ENCODE measurements around the gene ZBP1.

ZBP1 gene

GRCh38 chr20:57614490-57615444 lies 5.5 kb downstream of the ZBP1 start:
- no peak for TF ChIP-seq PATZ1 (CRISPR knock-in tag; IDR thresholded peaks at IDR 0.05; ENCODE audit: borderline replicate concordance)
- TF ChIP-seq TOX (CRISPR knock-in tag; IDR thresholded peaks at IDR 0.05; ENCODE audit: borderline replicate concordance): no peak
- TF ChIP-seq BACH2 (CRISPR knock-in tag; IDR thresholded peaks at IDR 0.05; ENCODE audit: borderline replicate concordance): no peak
- TF ChIP-seq POU6F1 (CRISPR knock-in tag; IDR thresholded peaks at IDR 0.05; ENCODE audit: borderline replicate concordance, low read depth): no peak
- TF ChIP-seq ZNF8 (CRISPR knock-in tag; IDR thresholded peaks at IDR 0.05): no peak
- no peak for TF ChIP-seq ZFP30 (CRISPR knock-in tag; IDR thresholded peaks at IDR 0.05)
- TF ChIP-seq ESRRG (CRISPR knock-in tag; IDR thresholded peaks at IDR 0.05): no peak
- no peak for TF ChIP-seq TCF4 (CRISPR knock-in tag; IDR thresholded peaks at IDR 0.05; ENCODE audit: borderline replicate concordance)
- no peak for TF ChIP-seq PPARA (CRISPR knock-in tag; IDR thresholded peaks at IDR 0.05; ENCODE audit: borderline replicate concordance)
- no peak for TF ChIP-seq ZNF70 (CRISPR knock-in tag; IDR thresholded peaks at IDR 0.05)
- no peak for TF ChIP-seq CSRNP3 (CRISPR knock-in tag; IDR thresholded peaks at IDR 0.05)
- TF ChIP-seq SNAI2 (CRISPR knock-in tag; IDR thresholded peaks at IDR 0.05): no peak
- no peak for TF ChIP-seq RARB (CRISPR knock-in tag; IDR thresholded peaks at IDR 0.05)
- TF ChIP-seq ARNTL (CRISPR knock-in tag; IDR thresholded peaks at IDR 0.05; ENCODE audit: borderline replicate concordance, low read depth): no peak
- no peak for TF ChIP-seq TSHZ2 (CRISPR knock-in tag; IDR thresholded peaks at IDR 0.05)
- no peak for TF ChIP-seq ZNF565 (CRISPR knock-in tag; conservative IDR thresholded peaks at IDR 0.05; ENCODE audit: low read depth)
- no peak for TF ChIP-seq CREB5 (CRISPR knock-in tag; IDR thresholded peaks at IDR 0.05; ENCODE audit: low read depth)
- no peak for TF ChIP-seq CSDC2 (CRISPR knock-in tag; IDR thresholded peaks at IDR 0.05)
- ATAC-seq: no peak

- ATAC-seq: no peak
- TF ChIP-seq PPARA (CRISPR knock-in tag; IDR thresholded peaks at IDR 0.05; ENCODE audit: borderline replicate concordance): no peak
- TF ChIP-seq TSHZ2 (CRISPR knock-in tag; IDR thresholded peaks at IDR 0.05): no peak
- TF ChIP-seq TOX (CRISPR knock-in tag; IDR thresholded peaks at IDR 0.05; ENCODE audit: borderline replicate concordance): no peak
- no peak for TF ChIP-seq ESRRG (CRISPR knock-in tag; IDR thresholded peaks at IDR 0.05)
- TF ChIP-seq BACH2 (CRISPR knock-in tag; IDR thresholded peaks at IDR 0.05; ENCODE audit: borderline replicate concordance): no peak
- no peak for TF ChIP-seq ZNF70 (CRISPR knock-in tag; IDR thresholded peaks at IDR 0.05)
- TF ChIP-seq ZNF8 (CRISPR knock-in tag; IDR thresholded peaks at IDR 0.05): no peak
- no peak for TF ChIP-seq RARB (CRISPR knock-in tag; IDR thresholded peaks at IDR 0.05)
- no peak for TF ChIP-seq OSR1 (CRISPR knock-in tag; IDR thresholded peaks at IDR 0.05)
- no peak for TF ChIP-seq CSDC2 (CRISPR knock-in tag; IDR thresholded peaks at IDR 0.05)
- no peak for TF ChIP-seq CSRNP3 (CRISPR knock-in tag; IDR thresholded peaks at IDR 0.05)
- no peak for TF ChIP-seq ISL1 (CRISPR knock-in tag; IDR thresholded peaks at IDR 0.05)
- TF ChIP-seq ZNF565 (CRISPR knock-in tag; conservative IDR thresholded peaks at IDR 0.05; ENCODE audit: low read depth): no peak
- no peak for TF ChIP-seq ARNTL (CRISPR knock-in tag; IDR thresholded peaks at IDR 0.05; ENCODE audit: borderline replicate concordance, low read depth)
Measured at GRCh38 chr20:57613481-57613921, 6.7 kb downstream of the ZBP1 start.

Data from SK-N-SH treated with all-trans-retinoic acid at 6 μM for 48 hours (cell line).